IPS-18a (cell line): ENCODE data around the gene GUCA1A.
"Not testable (repeated sequence)": the region's sequence is repeated elsewhere in the genome, so short reads cannot be mapped to it uniquely, and the experiment has no call there.

Source experiments
- H3K27ac ChIP-seq: one replicate; pipeline ENCODE4 v1.5.1; 2013; ENCODE audit warnings: low read length
- H3K27me3 ChIP-seq: one replicate; pipeline ENCODE4 v1.6.1; 2013; ENCODE audit warnings: mild to moderate bottlenecking, low read length; ENCODE audit not compliant: control insufficient read depth, insufficient read depth
- H3K36me3 ChIP-seq: one replicate; pipeline ENCODE4 v1.6.1; 2013; ENCODE audit warnings: low read depth, low read length; ENCODE audit not compliant: control insufficient read depth
- H3K4me1 ChIP-seq: one replicate; pipeline ENCODE4 v1.6.1; 2013; ENCODE audit warnings: low read depth, low read length; ENCODE audit not compliant: control insufficient read depth
- H3K4me3 ChIP-seq: one replicate; pipeline ENCODE4 v1.5.1; 2013; ENCODE audit warnings: low read length
- H3K9ac ChIP-seq: one replicate; pipeline ENCODE4 v1.6.1; 2013; ENCODE audit warnings: mild to moderate bottlenecking, low read length, moderate library complexity
- H3K9me3 ChIP-seq: one replicate; pipeline ENCODE4 v1.6.1; 2013; ENCODE audit warnings: low read depth, low read length; ENCODE audit not compliant: control insufficient read depth

GUCA1A gene

GRCh38 chr6:42179945-42180313 is 6.8 kb downstream of the GUCA1A start:
- Histone ChIP-seq H3K4me1 (peaks cover 16% of the 10 kb centered on the region), H3K9me3 (no peaks in the 10 kb centered on the region), H3K4me3 (no peak overlapping the region), H3K27ac (no peak overlapping the region), H3K36me3 (no peaks in the 10 kb centered on the region), H3K9ac (no peak overlapping the region), H3K27me3 (no peaks in the 10 kb centered on the region)

- peaks cover 7% of the 10 kb centered on the region for H3K4me1 ChIP-seq
- no peak overlapping the region for H3K27ac ChIP-seq
- H3K9me3 ChIP-seq, result no peaks in the 10 kb centered on the region
- H3K27me3 ChIP-seq, result no peaks in the 10 kb centered on the region
- H3K36me3 ChIP-seq, result no peaks in the 10 kb centered on the region
- no peak overlapping the region for H3K9ac ChIP-seq
- no peak overlapping the region for H3K4me3 ChIP-seq
These were observed 8.9 kb downstream of the GUCA1A start for GRCh38 chr6:42182101-42182500.

- Histone ChIP-seq H3K9me3 (no peaks in the 10 kb centered on the region), H3K36me3 (no peaks in the 10 kb centered on the region), H3K4me3 (no peak overlapping the region), H3K9ac (no peak overlapping the region), H3K27ac (no peak overlapping the region), H3K4me1 (no peaks in the 10 kb centered on the region), H3K27me3 (no peaks in the 10 kb centered on the region)
These were observed 11.3 kb downstream of the GUCA1A start for GRCh38 chr6:42184475-42184874.

GRCh38 chr6:42185597-42185996 is 12.4 kb downstream of the GUCA1A start:
- Histone ChIP-seq H3K9ac (no peak overlapping the region), H3K4me1 (no peaks in the 10 kb centered on the region), H3K9me3 (no peaks in the 10 kb centered on the region), H3K4me3 (no peak overlapping the region), H3K27ac (no peak overlapping the region), H3K27me3 (no peaks in the 10 kb centered on the region), H3K36me3 (no peaks in the 10 kb centered on the region)

- Histone ChIP-seq H3K4me1 (peaks cover 5% of the 10 kb centered on the region), H3K9ac (no peak overlapping the region), H3K27me3 (peaks cover under 1% of the 10 kb centered on the region), H3K27ac (no peak overlapping the region), H3K36me3 (no peaks in the 10 kb centered on the region), H3K4me3 (no peak overlapping the region), H3K9me3 (no peaks in the 10 kb centered on the region)
These were observed 15.2 kb downstream of the GUCA1A start for GRCh38 chr6:42188406-42188805.

- no peaks in the 10 kb centered on the region for H3K36me3 ChIP-seq
- no peak overlapping the region for H3K4me3 ChIP-seq
- H3K9me3 ChIP-seq, result no peaks in the 10 kb centered on the region
- H3K4me1 ChIP-seq, result peaks cover 12% of the 10 kb centered on the region
- no peak overlapping the region for H3K9ac ChIP-seq
- H3K27ac ChIP-seq, result no peak overlapping the region
- H3K27me3 ChIP-seq, result peaks cover 11% of the 10 kb centered on the region
These were observed 17.5 kb downstream of the GUCA1A start for GRCh38 chr6:42190554-42191183.

- H3K9ac ChIP-seq, H3K36me3 ChIP-seq, H3K9me3 ChIP-seq, H3K27ac ChIP-seq, H3K4me3 ChIP-seq: not testable (repeated sequence)
- Histone ChIP-seq H3K4me1 (peaks cover 12% of the 10 kb centered on the region), H3K27me3 (peaks cover 11% of the 10 kb centered on the region)
These were observed 19.2 kb downstream of the GUCA1A start for GRCh38 chr6:42192385-42192784.

- Histone ChIP-seq H3K27ac (no peak overlapping the region), H3K9me3 (no peaks in the 10 kb centered on the region), H3K4me3 (peak overlapping the region; percentile 34), H3K4me1 (peaks cover 12% of the 10 kb centered on the region), H3K36me3 (no peaks in the 10 kb centered on the region), H3K9ac (no peak overlapping the region), H3K27me3 (peaks cover 11% of the 10 kb centered on the region)
These were observed 20.3 kb downstream of the GUCA1A start for GRCh38 chr6:42193491-42193894.

- H3K4me1 ChIP-seq, result peaks cover 12% of the 10 kb centered on the region
- H3K36me3 ChIP-seq, result no peaks in the 10 kb centered on the region
- H3K4me3 ChIP-seq, result no peak overlapping the region
- peaks cover 11% of the 10 kb centered on the region for H3K27me3 ChIP-seq
- no peak overlapping the region for H3K9ac ChIP-seq
- no peaks in the 10 kb centered on the region for H3K9me3 ChIP-seq
- no peak overlapping the region for H3K27ac ChIP-seq
These were observed 20.9 kb downstream of the GUCA1A start for GRCh38 chr6:42194056-42194455.

- H3K4me1 ChIP-seq, result peaks cover 12% of the 10 kb centered on the region
- H3K27ac ChIP-seq, result no peak overlapping the region
- no peaks in the 10 kb centered on the region for H3K36me3 ChIP-seq
- H3K9me3 ChIP-seq, result no peaks in the 10 kb centered on the region
- H3K9ac ChIP-seq, result no peak overlapping the region
- H3K4me3 ChIP-seq, result no peak overlapping the region
- H3K27me3 ChIP-seq, result peaks cover 11% of the 10 kb centered on the region
These were observed 22.3 kb downstream of the GUCA1A start for GRCh38 chr6:42195415-42195814.

- H3K27ac ChIP-seq, result no peak overlapping the region
- no peak overlapping the region for H3K4me3 ChIP-seq
- no peak overlapping the region for H3K9ac ChIP-seq
- no peaks in the 10 kb centered on the region for H3K9me3 ChIP-seq
- H3K4me1 ChIP-seq, result peaks cover 12% of the 10 kb centered on the region
- H3K27me3 ChIP-seq, result peaks cover 11% of the 10 kb centered on the region
- no peaks in the 10 kb centered on the region for H3K36me3 ChIP-seq
These were observed 24.6 kb downstream of the GUCA1A start for GRCh38 chr6:42197555-42198362.
